Measurements from ENCODE around the gene C22orf39. TPM values are rescaled to one million over a fixed set of nuclear protein-coding genes. Genes with fewer than 3 reads are reported as not detected.

Gene C22orf39
- polyA plus RNA-seq, 1 experiment, result 18.8 TPM

DNA sequence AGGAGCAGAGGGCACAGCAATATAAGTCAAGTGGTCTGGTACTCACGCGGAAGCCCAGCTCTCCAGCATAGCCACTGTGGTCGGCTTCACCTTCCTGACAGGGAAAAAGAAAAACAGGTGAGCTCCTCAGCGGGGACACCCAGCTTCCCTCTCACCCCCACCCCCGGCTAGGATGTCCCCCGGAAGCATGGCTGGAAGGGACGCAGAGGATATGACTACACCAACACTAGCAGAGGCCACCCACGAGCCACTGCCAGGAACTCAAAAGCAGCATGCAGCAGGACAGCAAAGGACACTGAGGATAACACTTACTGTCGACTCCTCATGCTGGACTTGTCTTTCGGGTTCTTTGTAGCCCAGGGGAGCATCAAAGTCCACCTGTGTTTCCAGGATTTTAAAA, 9.0 kb upstream of the C22orf39 start:
- no peaks in the 10 kb centered on the region for H3K9me3 ChIP-seq (ENCODE audit: control insufficient read depth, insufficient read depth, low read length)
- TF ChIP-seq, protein P1, sequence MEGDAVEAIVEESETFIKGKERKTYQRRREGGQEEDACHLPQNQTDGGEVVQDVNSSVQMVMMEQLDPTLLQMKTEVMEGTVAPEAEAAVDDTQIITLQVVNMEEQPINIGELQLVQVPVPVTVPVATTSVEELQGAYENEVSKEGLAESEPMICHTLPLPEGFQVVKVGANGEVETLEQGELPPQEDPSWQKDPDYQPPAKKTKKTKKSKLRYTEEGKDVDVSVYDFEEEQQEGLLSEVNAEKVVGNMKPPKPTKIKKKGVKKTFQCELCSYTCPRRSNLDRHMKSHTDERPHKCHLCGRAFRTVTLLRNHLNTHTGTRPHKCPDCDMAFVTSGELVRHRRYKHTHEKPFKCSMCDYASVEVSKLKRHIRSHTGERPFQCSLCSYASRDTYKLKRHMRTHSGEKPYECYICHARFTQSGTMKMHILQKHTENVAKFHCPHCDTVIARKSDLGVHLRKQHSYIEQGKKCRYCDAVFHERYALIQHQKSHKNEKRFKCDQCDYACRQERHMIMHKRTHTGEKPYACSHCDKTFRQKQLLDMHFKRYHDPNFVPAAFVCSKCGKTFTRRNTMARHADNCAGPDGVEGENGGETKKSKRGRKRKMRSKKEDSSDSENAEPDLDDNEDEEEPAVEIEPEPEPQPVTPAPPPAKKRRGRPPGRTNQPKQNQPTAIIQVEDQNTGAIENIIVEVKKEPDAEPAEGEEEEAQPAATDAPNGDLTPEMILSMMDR (IDR thresholded peaks at IDR 0.05; ENCODE audit: low read depth, low read length), result no peak
- ChIA-PET CTCF (no interaction called here), POLR2A (no interaction called here)
- H3K27me3 ChIP-seq (ENCODE audit: control insufficient read depth, insufficient read depth, low read length), result no peaks in the 10 kb centered on the region
- H3K4me3 ChIP-seq (ENCODE audit: low read depth, low read length), result no peak overlapping the region
- no peak for DNase-seq (ENCODE audit: low read depth, low spot score)
- H3K27ac ChIP-seq (ENCODE audit: low read depth, low read length), result no peak overlapping the region

DNA sequence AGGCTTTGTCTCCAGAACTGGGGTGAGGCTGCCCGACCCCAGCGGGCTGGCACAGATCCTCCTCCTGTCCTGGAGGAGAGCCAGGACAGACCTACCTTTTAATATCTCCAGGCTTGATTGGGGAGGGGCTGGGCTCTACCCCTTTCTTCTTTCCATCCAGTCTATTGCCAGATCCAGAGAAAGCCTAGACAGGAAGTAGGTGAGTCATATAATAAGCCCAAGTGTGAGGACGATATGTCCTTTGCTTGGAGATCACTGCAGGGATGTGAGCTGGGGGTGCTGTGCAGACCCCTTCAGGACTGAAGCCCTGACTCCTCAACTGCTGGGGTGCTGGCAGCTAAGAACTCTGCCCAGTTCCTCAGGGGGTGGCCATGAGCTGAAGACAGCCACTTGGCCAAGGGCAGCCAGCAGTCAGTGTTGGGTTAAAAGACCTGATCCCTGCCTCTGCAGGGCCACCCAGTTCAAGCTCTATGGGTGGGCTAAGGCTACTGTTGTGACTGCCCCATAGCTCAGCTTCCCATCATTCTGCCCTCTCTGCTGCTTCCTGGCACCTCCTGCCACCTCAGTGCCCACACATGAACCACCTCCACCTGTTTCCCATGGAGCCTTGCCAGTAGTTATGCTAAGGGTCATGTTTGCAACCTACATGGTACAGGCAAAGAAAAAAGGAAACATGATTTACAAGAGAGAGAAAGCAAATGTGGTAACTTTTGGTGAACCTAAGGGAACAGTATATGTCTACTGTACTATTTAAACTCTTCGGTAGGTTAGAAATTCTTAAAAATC, 8.3 kb upstream of the C22orf39 start:
- CTCF ChIA-PET, result no interaction called here
- POLR2A ChIA-PET, result no interaction called here
- DNase-seq (ENCODE audit: low read depth, low spot score), result no peak
- H3K4me3 ChIP-seq (ENCODE audit: low read depth, low read length), result no peak overlapping the region
- H3K27ac ChIP-seq (ENCODE audit: low read depth, low read length), result no peak overlapping the region
- no peaks in the 10 kb centered on the region for H3K9me3 ChIP-seq (ENCODE audit: control insufficient read depth, insufficient read depth, low read length)
- TF ChIP-seq, protein P1 (IDR thresholded peaks at IDR 0.05; ENCODE audit: low read depth, low read length), result no peak
- no peaks in the 10 kb centered on the region for H3K27me3 ChIP-seq (ENCODE audit: control insufficient read depth, insufficient read depth, low read length)

DNA sequence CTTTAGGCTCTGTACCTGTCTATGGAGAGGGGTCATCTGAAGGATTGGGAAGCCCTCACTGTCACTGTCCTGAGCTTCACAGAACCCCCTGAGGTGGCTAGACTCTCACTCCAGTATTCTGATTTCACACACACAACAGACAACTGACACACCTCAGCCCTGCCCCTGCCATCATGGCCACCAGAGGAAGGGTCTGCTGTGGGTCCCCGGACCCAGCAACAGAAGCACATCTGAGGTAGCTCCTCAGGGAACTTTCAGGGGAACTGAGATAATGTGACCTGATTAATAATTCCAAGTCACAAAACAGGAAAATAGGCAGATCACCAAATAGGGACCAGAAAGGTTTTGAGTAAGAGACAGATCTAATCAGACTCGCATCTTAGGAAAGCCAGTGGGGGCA, 7.5 kb upstream of the C22orf39 start:
- H3K27ac ChIP-seq (ENCODE audit: low read depth, low read length), result no peak overlapping the region
- TF ChIP-seq, protein P1 (IDR thresholded peaks at IDR 0.05; ENCODE audit: low read depth, low read length), result no peak
- ChIA-PET CTCF (no interaction called here), POLR2A (no interaction called here)
- no peaks in the 10 kb centered on the region for H3K27me3 ChIP-seq (ENCODE audit: control insufficient read depth, insufficient read depth, low read length)
- DNase-seq (ENCODE audit: low read depth, low spot score), result no peak
- H3K4me3 ChIP-seq (ENCODE audit: low read depth, low read length), result no peak overlapping the region
- no peaks in the 10 kb centered on the region for H3K9me3 ChIP-seq (ENCODE audit: control insufficient read depth, insufficient read depth, low read length)

DNA sequence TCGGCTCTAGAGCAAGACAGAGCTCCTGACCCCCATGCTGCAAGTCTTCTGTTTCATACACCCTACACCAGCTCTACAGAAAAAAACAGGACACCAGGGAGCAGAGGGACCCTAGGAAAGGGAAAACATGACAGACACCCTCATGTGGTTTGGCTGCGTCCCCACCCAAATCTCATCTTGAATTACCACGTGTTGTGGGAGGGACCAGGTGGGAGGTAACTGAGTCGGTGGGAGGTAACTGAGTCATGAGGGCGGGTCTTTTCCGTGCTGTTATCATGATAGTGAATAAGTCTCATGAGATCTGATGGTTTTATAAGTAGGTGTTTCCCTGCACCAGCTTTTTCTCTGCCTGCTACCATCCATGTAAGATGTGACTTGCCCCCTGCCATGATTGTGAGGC, 6.6 kb upstream of the C22orf39 start:
- no peak for DNase-seq (ENCODE audit: low read depth, low spot score)
- CTCF ChIA-PET, result no interaction called here
- H3K9me3 ChIP-seq (ENCODE audit: control insufficient read depth, insufficient read depth, low read length), result no peaks in the 10 kb centered on the region
- POLR2A ChIA-PET, result no interaction called here
- TF ChIP-seq, protein P1 (IDR thresholded peaks at IDR 0.05; ENCODE audit: low read depth, low read length), result no peak
- H3K27ac ChIP-seq (ENCODE audit: low read depth, low read length), result no peak overlapping the region
- no peak overlapping the region for H3K4me3 ChIP-seq (ENCODE audit: low read depth, low read length)
- no peaks in the 10 kb centered on the region for H3K27me3 ChIP-seq (ENCODE audit: control insufficient read depth, insufficient read depth, low read length)

DNA sequence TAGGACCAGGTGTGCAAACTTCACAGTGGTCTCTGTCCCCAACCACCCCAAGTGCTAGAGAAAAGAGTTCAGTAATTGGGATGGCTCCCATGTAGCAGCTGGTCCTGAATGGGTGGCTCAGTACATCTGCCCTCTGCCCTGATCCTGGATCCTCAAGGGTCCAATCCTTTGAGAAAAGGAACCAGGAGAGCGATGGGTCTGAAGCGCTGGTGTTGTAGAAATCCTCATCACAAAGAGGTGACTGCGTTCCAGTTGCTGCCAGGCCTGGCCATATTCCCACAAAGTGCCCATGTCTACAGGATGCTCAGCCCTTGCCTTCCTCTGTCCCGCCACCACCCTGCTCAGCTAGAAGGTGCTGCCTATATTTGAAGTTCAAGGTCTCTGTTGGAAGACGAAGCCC, 6.2 kb upstream of the C22orf39 start:
- POLR2A ChIA-PET, result no interaction called here
- H3K9me3 ChIP-seq (ENCODE audit: control insufficient read depth, insufficient read depth, low read length), result no peaks in the 10 kb centered on the region
- TF ChIP-seq, protein P1 (IDR thresholded peaks at IDR 0.05; ENCODE audit: low read depth, low read length), result no peak
- H3K27ac ChIP-seq (ENCODE audit: low read depth, low read length), result no peak overlapping the region
- H3K4me3 ChIP-seq (ENCODE audit: low read depth, low read length), result no peak overlapping the region
- DNase-seq (ENCODE audit: low read depth, low spot score), result no peak
- CTCF ChIA-PET, result no interaction called here
- H3K27me3 ChIP-seq (ENCODE audit: control insufficient read depth, insufficient read depth, low read length), result no peaks in the 10 kb centered on the region

Data from AG04450 (cell line).